GM23248 (cell line): ENCODE data around the gene IGSF11. TPM values are rescaled to one million over a fixed set of nuclear protein-coding genes. Genes with fewer than 3 reads are reported as not detected.

Source experiments
- DNase-seq: peaks from one replicate; pipeline ENCODE4 v3.0.0-alpha.2; 2015
- H2AFZ ChIP-seq: fragments of 200-600 bp; sonication (generic); 2 replicates; pipeline ENCODE4 v1.6.1; 2016; ENCODE audit warnings: antibody characterized with exemption
- H3F3A ChIP-seq: fragments of 200-600 bp; sonication (generic); 2 replicates; pipeline ENCODE4 v1.6.1; 2016; ENCODE audit warnings: mild to moderate bottlenecking, antibody characterized with exemption, mixed run types; ENCODE audit not compliant: insufficient read depth
- H3K27ac ChIP-seq: fragments of 200-600 bp; sonication (generic); 2 replicates; pipeline ENCODE4 v1.5.1; 2016; ENCODE audit warnings: mild to moderate bottlenecking
- H3K27me3 ChIP-seq: fragments of 200-600 bp; sonication (generic); replicated peaks from 2 replicates; pipeline ENCODE4 v1.6.1; 2016; ENCODE audit warnings: mild to moderate bottlenecking; ENCODE audit not compliant: insufficient read depth
- H3K36me3 ChIP-seq: fragments of 200-600 bp; sonication (generic); 2 replicates; pipeline ENCODE4 v1.6.1; 2016; ENCODE audit warnings: low read depth, mild to moderate bottlenecking
- H3K4me1 ChIP-seq: fragments of 200-600 bp; sonication (generic); 2 replicates; pipeline ENCODE4 v1.6.1; 2016; ENCODE audit warnings: mild to moderate bottlenecking; ENCODE audit not compliant: insufficient read depth
- H3K4me2 ChIP-seq: fragments of 200-600 bp; sonication (generic); one replicate; pipeline ENCODE4 v1.6.1; 2016; ENCODE audit warnings: mild to moderate bottlenecking; ENCODE audit not compliant: unreplicated experiment
- H3K4me3 ChIP-seq: fragments of 200-600 bp; sonication (generic); 2 replicates; pipeline ENCODE4 v1.5.1; 2016; ENCODE audit warnings: mild to moderate bottlenecking
- H3K79me2 ChIP-seq: fragments of 200-600 bp; sonication (generic); 2 replicates; pipeline ENCODE4 v1.6.1; 2016; ENCODE audit warnings: mild to moderate bottlenecking; ENCODE audit not compliant: insufficient read depth
- H3K9ac ChIP-seq: fragments of 200-600 bp; sonication (generic); 2 replicates; pipeline ENCODE4 v1.6.1; 2016; ENCODE audit warnings: mild to moderate bottlenecking
- H3K9me2 ChIP-seq: fragments of 200-600 bp; sonication (generic); 2 replicates; pipeline ENCODE4 v1.6.1; 2016; ENCODE audit warnings: mixed run types, mild to moderate bottlenecking, moderate library complexity; ENCODE audit not compliant: insufficient read depth
- H3K9me3 ChIP-seq: fragments of 200-600 bp; sonication (generic); one replicate; pipeline ENCODE4 v1.6.1; 2017; ENCODE audit warnings: low read depth
- H4K20me1 ChIP-seq: fragments of 200-600 bp; sonication (generic); 2 replicates; pipeline ENCODE4 v1.6.0; 2016; ENCODE audit not compliant: insufficient read depth
- EZH2 ChIP-seq: fragments of 200-600 bp; sonication (generic); IDR thresholded peaks from 2 replicates; pipeline ENCODE4 v1.6.1; 2018; ENCODE audit warnings: antibody characterized with exemption, mild to moderate bottlenecking; ENCODE audit not compliant: insufficient read depth, poor library complexity, severe bottlenecking
- EZH2phosphoT487 ChIP-seq: fragments of 200-600 bp; sonication (generic); IDR thresholded peaks from 2 replicates; pipeline ENCODE4 v1.6.1; 2018; ENCODE audit warnings: antibody characterized with exemption, moderate library complexity, mild to moderate bottlenecking, low read depth; ENCODE audit not compliant: insufficient read depth
- WGBS, 2 experiments: methylation state at CpG; one replicate each; pipeline ENCODE4 v1.1.6; 2015 to 2017; ENCODE audit warnings: low lambda C conversion rate in 2 of 2, low coverage in 1 of 2; ENCODE audit errors: missing lambda C conversion rate in 2 of 2; 5-methylcytosine and 5-hydroxymethylcytosine counted together
- in situ Hi-C: fragments of 300-500 bp; cut with MboI; formaldehyde crosslinking; loops from 2 replicates; pipeline ENCODE4 v1.15.0; 2020
- polyA plus RNA-seq: library from polyadenylated mRNA; unstranded; fragments of >200 nt; fragmentation: Nextera tagmentation; extraction: Ambion mirVana; gene quantifications from 2 replicates; pipeline ENCODE4 v1.2.1, GENCODE V29; 2016
- total RNA-seq: library from RNA; depleted of rRNA; stranded (reverse); fragments of >200 nt; shearing (Covaris generic); gene quantifications from 2 replicates; pipeline ENCODE4 v1.2.3, GENCODE V29; 2014

Gene IGSF11
- total and polyA plus RNA-seq, 2 experiments from 2014 or later, result not detected

GRCh38 chr3:119069725-119070124, 35.1 kb upstream of the IGSF11 start:
- H3K27me3 ChIP-seq, result no peaks in the 10 kb centered on the region
- H3K36me3 ChIP-seq, result no peaks in the 10 kb centered on the region
- no peaks in the 10 kb centered on the region for H4K20me1 ChIP-seq
- no peak for TF ChIP-seq EZH2phosphoT487
- TF ChIP-seq EZH2, result no peak
- no peak overlapping the region for H3K9ac ChIP-seq
- H3K9me2 ChIP-seq, result no peaks in the 10 kb centered on the region
- H3K4me2 ChIP-seq, result no peak overlapping the region
- 14 to 16% methylated on average over 3 of the region's 3 CpGs for WGBS, 2 experiments
- no peak overlapping the region for H3K4me3 ChIP-seq
- no peaks in the 10 kb centered on the region for H3K79me2 ChIP-seq
- H3K4me1 ChIP-seq, result no peaks in the 10 kb centered on the region
- no peak for DNase-seq
- no peaks in the 10 kb centered on the region for H3K9me3 ChIP-seq
- no peak overlapping the region for H3K27ac ChIP-seq
- no peaks in the 10 kb centered on the region for H3F3A ChIP-seq
- no peak overlapping the region for H2AFZ ChIP-seq
- in situ Hi-C loops, result no loop called here

GRCh38 chr3:119063471-119063870, 28.8 kb upstream of the IGSF11 start:
- no peak overlapping the region for H3K4me3 ChIP-seq
- H3K27ac ChIP-seq, result no peak overlapping the region
- H2AFZ ChIP-seq, result no peak overlapping the region
- H3K79me2 ChIP-seq, result no peaks in the 10 kb centered on the region
- 2 to 6% methylated on average over 1 of the region's 1 CpG for WGBS, 2 experiments
- no peaks in the 10 kb centered on the region for H3K4me1 ChIP-seq
- H4K20me1 ChIP-seq, result no peaks in the 10 kb centered on the region
- in situ Hi-C loops, result no loop called here
- DNase-seq, result no peak
- H3K9me2 ChIP-seq, result no peaks in the 10 kb centered on the region
- no peaks in the 10 kb centered on the region for H3K27me3 ChIP-seq
- no peaks in the 10 kb centered on the region for H3F3A ChIP-seq
- no peak overlapping the region for H3K9ac ChIP-seq
- no peak overlapping the region for H3K4me2 ChIP-seq
- H3K9me3 ChIP-seq, result no peaks in the 10 kb centered on the region
- TF ChIP-seq EZH2phosphoT487 (no peak), EZH2 (no peak)
- no peaks in the 10 kb centered on the region for H3K36me3 ChIP-seq

- DNase-seq, result no peak
- H3K79me2 ChIP-seq, result no peaks in the 10 kb centered on the region
- TF ChIP-seq EZH2, result no peak
- no peak for TF ChIP-seq EZH2phosphoT487
- no peak overlapping the region for H2AFZ ChIP-seq
- no peak overlapping the region for H3K4me2 ChIP-seq
- in situ Hi-C loops, result no loop called here
- WGBS, 2 experiments, result 12 to 14% methylated on average over 2 of the region's 2 CpGs
- no peaks in the 10 kb centered on the region for H3K4me1 ChIP-seq
- no peak overlapping the region for H3K9ac ChIP-seq
- H4K20me1 ChIP-seq, result no peaks in the 10 kb centered on the region
- no peaks in the 10 kb centered on the region for H3K27me3 ChIP-seq
- H3K9me2 ChIP-seq, result no peaks in the 10 kb centered on the region
- H3F3A ChIP-seq, result no peaks in the 10 kb centered on the region
- H3K36me3 ChIP-seq, result no peaks in the 10 kb centered on the region
- H3K4me3 ChIP-seq, result no peak overlapping the region
- no peaks in the 10 kb centered on the region for H3K9me3 ChIP-seq
- H3K27ac ChIP-seq, result no peak overlapping the region
Observed at GRCh38 chr3:119062892-119063291, 28.2 kb upstream of the IGSF11 start.

- no peak overlapping the region for H3K9ac ChIP-seq
- no peak overlapping the region for H3K4me3 ChIP-seq
- no peaks in the 10 kb centered on the region for H3K4me1 ChIP-seq
- no peak for DNase-seq
- no peak overlapping the region for H3K4me2 ChIP-seq
- no peaks in the 10 kb centered on the region for H3K9me3 ChIP-seq
- no peaks in the 10 kb centered on the region for H3K79me2 ChIP-seq
- no peaks in the 10 kb centered on the region for H3K36me3 ChIP-seq
- H3K9me2 ChIP-seq, result no peaks in the 10 kb centered on the region
- 18 to 26% methylated on average over 2 of the region's 2 CpGs for WGBS, 2 experiments
- no peaks in the 10 kb centered on the region for H3K27me3 ChIP-seq
- H3F3A ChIP-seq, result no peaks in the 10 kb centered on the region
- no peaks in the 10 kb centered on the region for H4K20me1 ChIP-seq
- H3K27ac ChIP-seq, result no peak overlapping the region
- in situ Hi-C loops, result no loop called here
- no peak overlapping the region for H2AFZ ChIP-seq
- TF ChIP-seq EZH2 (no peak), EZH2phosphoT487 (no peak)
Observed at GRCh38 chr3:119044593-119044992, 9.9 kb upstream of the IGSF11 start.

GRCh38 chr3:119042162-119042561, 7.5 kb upstream of the IGSF11 start:
- H3K79me2 ChIP-seq, result no peaks in the 10 kb centered on the region
- TF ChIP-seq EZH2 (no peak), EZH2phosphoT487 (no peak)
- no peaks in the 10 kb centered on the region for H3K4me1 ChIP-seq
- peaks cover 12% of the 10 kb centered on the region; the same call in 1 of the 2 replicates for H3K27me3 ChIP-seq
- no peaks in the 10 kb centered on the region for H3K36me3 ChIP-seq
- 36 to 41% methylated on average over 2 of the region's 2 CpGs for WGBS, 2 experiments
- H3K9me2 ChIP-seq, result no peaks in the 10 kb centered on the region
- H3K9me3 ChIP-seq, result no peaks in the 10 kb centered on the region
- DNase-seq, result no peak
- no peaks in the 10 kb centered on the region for H3F3A ChIP-seq
- H3K4me2 ChIP-seq, result no peak overlapping the region
- no peaks in the 10 kb centered on the region for H4K20me1 ChIP-seq
- H3K4me3 ChIP-seq, result no peak overlapping the region
- H3K9ac ChIP-seq, result no peak overlapping the region
- no peak overlapping the region for H3K27ac ChIP-seq
- no peak overlapping the region for H2AFZ ChIP-seq
- in situ Hi-C loops, result no loop called here
